HEK293 (cell line): ENCODE results near the gene SPTBN1.

Experiments used
- CTCF ChIA-PET: fragments of 350-600 bp; formaldehyde crosslinking; extraction: SDS; loops from one replicate; lab custom pipeline; 2021; ENCODE audit warnings: antibody characterized with exemption; lab: Yijun Ruan, JAX
- POLR2A ChIA-PET: fragments of 300-600 bp; formaldehyde crosslinking; extraction: SDS; loops from one replicate; lab custom pipeline; 2020; ENCODE audit warnings: antibody characterized with exemption, inconsistent platforms; lab: Yijun Ruan, JAX
- H3K27ac ChIP-seq: fragments of 200-500 bp; sonication (Bioruptor generic); 2 replicates; pipeline ENCODE4 v1.5.1; 2014; ENCODE audit warnings: low read depth, low read length, control low read depth, inconsistent platforms; ENCODE audit errors: extremely low read depth
- H3K36me3 ChIP-seq, 2 experiments: fragments of 200-500 bp in 1 of 2; sonication (Bioruptor generic) in 1 of 2; 1 replicate in 1 of 2; 2 replicates in 1 of 2; pipeline ENCODE4 v1.5.1; 2014 to 2017; ENCODE audit warnings: inconsistent platforms in 2 of 2, low read length in 2 of 2; ENCODE audit not compliant: control insufficient read depth in 2 of 2, insufficient read depth in 1 of 2
- H3K4me1 ChIP-seq: fragments of 200-500 bp; sonication (Bioruptor generic); 2 replicates; pipeline ENCODE4 v1.5.1; 2014; ENCODE audit warnings: mild to moderate bottlenecking, low read length, inconsistent platforms; ENCODE audit not compliant: control insufficient read depth, insufficient read depth
- H3K4me3 ChIP-seq: 2 replicates; pipeline ENCODE4 v1.5.1; 2011; ENCODE audit warnings: low read depth, mild to moderate bottlenecking, control low read depth, low read length, moderate library complexity
- H3K9me3 ChIP-seq: fragments of 200-500 bp; sonication (Bioruptor generic); 2 replicates; pipeline ENCODE4 v1.5.1; 2014; ENCODE audit warnings: low read depth, low read length, inconsistent platforms; ENCODE audit not compliant: control insufficient read depth, insufficient read depth
- HIC1 ChIP-seq: fragments of 450-650 bp; formaldehyde crosslinking; IDR thresholded peaks from 2 replicates; pipeline ENCODE4 v1.5.1; 2016; ENCODE audit warnings: missing biosample characterization, missing genetic modification characterization
- KLF7 ChIP-seq: fragments of 450-650 bp; formaldehyde crosslinking; IDR thresholded peaks from 2 replicates; pipeline ENCODE4 v1.5.1; 2016; ENCODE audit warnings: missing biosample characterization, missing genetic modification characterization, borderline replicate concordance
- REST ChIP-seq: fragments of 450-650 bp; formaldehyde crosslinking; IDR thresholded peaks from 2 replicates; pipeline ENCODE4 v1.5.1; 2016; ENCODE audit warnings: missing biosample characterization, missing genetic modification characterization
- SP7 ChIP-seq: fragments of 450-650 bp; formaldehyde crosslinking; IDR thresholded peaks from 2 replicates; pipeline ENCODE4 v1.5.1; 2016; ENCODE audit warnings: missing biosample characterization, missing genetic modification characterization
- ZBTB8A ChIP-seq: fragments of 450-650 bp; formaldehyde crosslinking; IDR thresholded peaks from 2 replicates; pipeline ENCODE4 v1.5.1; 2016; ENCODE audit warnings: missing biosample characterization, missing genetic modification characterization
- ZNF138 ChIP-seq: fragments of 450-650 bp; formaldehyde crosslinking; IDR thresholded peaks from 2 replicates; pipeline ENCODE4 v1.5.1; 2016; ENCODE audit warnings: missing biosample characterization, missing genetic modification characterization, borderline replicate concordance
- ZNF16 ChIP-seq: fragments of 450-650 bp; formaldehyde crosslinking; IDR thresholded peaks from 2 replicates; pipeline ENCODE4 v1.5.1; 2016; ENCODE audit warnings: low read depth, missing biosample characterization, missing genetic modification characterization
- ZNF202 ChIP-seq: fragments of 450-650 bp; formaldehyde crosslinking; IDR thresholded peaks from 2 replicates; pipeline ENCODE4 v1.5.1; 2016; ENCODE audit warnings: missing biosample characterization, missing genetic modification characterization, borderline replicate concordance
- ZNF324 ChIP-seq: fragments of 450-650 bp; formaldehyde crosslinking; IDR thresholded peaks from 2 replicates; pipeline ENCODE4 v1.5.1; 2016; ENCODE audit warnings: missing biosample characterization, missing genetic modification characterization
- ZNF335 ChIP-seq: fragments of 450-650 bp; formaldehyde crosslinking; conservative IDR thresholded peaks from 2 replicates; pipeline ENCODE4 v1.5.1; 2016; ENCODE audit warnings: missing biosample characterization, missing genetic modification characterization
- ZNF501 ChIP-seq: fragments of 450-650 bp; formaldehyde crosslinking; IDR thresholded peaks from 2 replicates; pipeline ENCODE4 v1.5.1; 2016; ENCODE audit warnings: missing biosample characterization, missing genetic modification characterization
- ZNF510 ChIP-seq: fragments of 450-650 bp; formaldehyde crosslinking; IDR thresholded peaks from 2 replicates; pipeline ENCODE4 v1.5.1; 2018; ENCODE audit warnings: mild to moderate bottlenecking, missing genetic modification characterization, missing biosample characterization; ENCODE audit not compliant: insufficient replicate concordance
- ZNF521 ChIP-seq: fragments of 450-650 bp; formaldehyde crosslinking; IDR thresholded peaks from 2 replicates; pipeline ENCODE4 v1.5.1; 2017; ENCODE audit warnings: missing biosample characterization, mild to moderate bottlenecking, missing genetic modification characterization
- ZNF530 ChIP-seq: fragments of 450-650 bp; formaldehyde crosslinking; IDR thresholded peaks from 2 replicates; pipeline ENCODE4 v1.5.1; 2016; ENCODE audit warnings: low read depth, missing biosample characterization, missing genetic modification characterization
- ZNF549 ChIP-seq: fragments of 450-650 bp; IDR thresholded peaks from 2 replicates; pipeline ENCODE4 v1.5.1; 2018; ENCODE audit warnings: missing biosample characterization, missing genetic modification characterization, mild to moderate bottlenecking, inconsistent platforms, moderate library complexity
- ZNF561 ChIP-seq: fragments of 450-650 bp; IDR thresholded peaks from 2 replicates; pipeline ENCODE4 v1.5.1; 2018; ENCODE audit warnings: missing biosample characterization, missing genetic modification characterization, borderline replicate concordance
- ZNF747 ChIP-seq: fragments of 450-650 bp; formaldehyde crosslinking; IDR thresholded peaks from 2 replicates; pipeline ENCODE4 v1.5.1; 2016; ENCODE audit warnings: missing biosample characterization, missing genetic modification characterization
- TF ChIP-seq, protein P1 (sequence below): fragments of 450-650 bp; formaldehyde crosslinking; IDR thresholded peaks from 2 replicates; pipeline ENCODE4 v1.5.1; 2017; ENCODE audit warnings: missing biosample characterization, missing genetic modification characterization
- TF ChIP-seq, protein P2 (sequence below): fragments of 450-650 bp; formaldehyde crosslinking; IDR thresholded peaks from 2 replicates; pipeline ENCODE4 v1.5.1; 2016; ENCODE audit warnings: missing biosample characterization, missing genetic modification characterization, low read depth
- TF ChIP-seq, protein P3 (sequence below): fragments of 450-650 bp; formaldehyde crosslinking; IDR thresholded peaks from 2 replicates; pipeline ENCODE4 v1.5.1; 2016; ENCODE audit warnings: missing biosample characterization, missing genetic modification characterization

Gene SPTBN1

DNA sequence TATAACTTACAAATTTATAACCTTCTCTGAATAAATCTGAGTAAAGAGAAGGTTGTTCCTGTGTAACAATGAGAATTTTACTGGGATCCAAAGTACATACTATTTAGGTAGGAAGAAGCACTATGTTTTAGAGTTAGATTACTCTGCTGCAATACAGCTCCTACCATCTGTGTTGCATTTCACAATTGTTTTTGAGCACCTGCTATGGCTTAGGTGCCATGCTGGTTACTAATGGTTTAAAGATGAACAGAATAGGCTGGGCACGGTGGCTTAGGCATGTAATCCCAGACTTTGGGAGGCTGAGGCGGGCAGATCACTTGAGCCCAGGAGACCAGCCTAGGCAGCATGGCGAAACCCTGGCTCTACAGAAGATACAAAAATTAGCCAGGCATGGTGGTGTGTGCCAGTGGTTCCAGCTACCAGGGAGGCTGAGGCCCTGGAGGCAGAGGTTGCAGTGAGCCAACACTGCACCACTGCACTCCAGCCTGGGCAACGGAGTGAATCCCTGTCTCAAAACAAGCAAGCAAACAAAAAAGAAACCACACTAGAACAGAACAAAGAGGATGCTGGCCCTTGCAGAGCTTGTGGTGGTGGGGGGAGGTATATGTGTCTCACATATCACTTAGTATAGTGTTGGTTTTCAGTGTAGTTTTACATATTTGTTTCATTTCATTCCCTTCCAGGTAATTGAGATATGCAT lies 56.7 kb downstream of the SPTBN1 start:
- POLR2A ChIA-PET = no interaction called here
- no peak overlapping the region for H3K4me3 ChIP-seq
- H3K27ac ChIP-seq = no peak overlapping the region
- H3K9me3 ChIP-seq = no peaks in the 10 kb centered on the region
- H3K4me1 ChIP-seq = no peaks in the 10 kb centered on the region
- CTCF ChIA-PET = interaction anchor here (0.7 to 1.3 kb wide), 6 partner anchors 9 to 261 kb away, joined by 3 to 4 read pairs (median 3); no protein-coding TSS in a partner anchor
- TF ChIP-seq SP7 (tag by site-specific recombination) (no peak), ZNF501 (tag by site-specific recombination) (no peak), ZNF16 (tag by site-specific recombination) (no peak), ZNF138 (no peak), ZBTB8A (no peak), ZNF549 (no peak), REST (tag by site-specific recombination) (no peak), HIC1 (tag by site-specific recombination) (no peak), ZNF335 (tag by site-specific recombination) (no peak), ZNF530 (tag by site-specific recombination) (no peak), ZNF202 (tag by site-specific recombination) (no peak)
- TF ChIP-seq, protein P1, sequence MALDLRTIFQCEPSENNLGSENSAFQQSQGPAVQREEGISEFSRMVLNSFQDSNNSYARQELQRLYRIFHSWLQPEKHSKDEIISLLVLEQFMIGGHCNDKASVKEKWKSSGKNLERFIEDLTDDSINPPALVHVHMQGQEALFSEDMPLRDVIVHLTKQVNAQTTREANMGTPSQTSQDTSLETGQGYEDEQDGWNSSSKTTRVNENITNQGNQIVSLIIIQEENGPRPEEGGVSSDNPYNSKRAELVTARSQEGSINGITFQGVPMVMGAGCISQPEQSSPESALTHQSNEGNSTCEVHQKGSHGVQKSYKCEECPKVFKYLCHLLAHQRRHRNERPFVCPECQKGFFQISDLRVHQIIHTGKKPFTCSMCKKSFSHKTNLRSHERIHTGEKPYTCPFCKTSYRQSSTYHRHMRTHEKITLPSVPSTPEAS = no peak
- TF ChIP-seq, protein P2, sequence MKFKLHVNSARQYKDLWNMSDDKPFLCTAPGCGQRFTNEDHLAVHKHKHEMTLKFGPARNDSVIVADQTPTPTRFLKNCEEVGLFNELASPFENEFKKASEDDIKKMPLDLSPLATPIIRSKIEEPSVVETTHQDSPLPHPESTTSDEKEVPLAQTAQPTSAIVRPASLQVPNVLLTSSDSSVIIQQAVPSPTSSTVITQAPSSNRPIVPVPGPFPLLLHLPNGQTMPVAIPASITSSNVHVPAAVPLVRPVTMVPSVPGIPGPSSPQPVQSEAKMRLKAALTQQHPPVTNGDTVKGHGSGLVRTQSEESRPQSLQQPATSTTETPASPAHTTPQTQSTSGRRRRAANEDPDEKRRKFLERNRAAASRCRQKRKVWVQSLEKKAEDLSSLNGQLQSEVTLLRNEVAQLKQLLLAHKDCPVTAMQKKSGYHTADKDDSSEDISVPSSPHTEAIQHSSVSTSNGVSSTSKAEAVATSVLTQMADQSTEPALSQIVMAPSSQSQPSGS (tag by site-specific recombination) = no peak
- H3K36me3 ChIP-seq = no peaks in the 10 kb centered on the region

DNA sequence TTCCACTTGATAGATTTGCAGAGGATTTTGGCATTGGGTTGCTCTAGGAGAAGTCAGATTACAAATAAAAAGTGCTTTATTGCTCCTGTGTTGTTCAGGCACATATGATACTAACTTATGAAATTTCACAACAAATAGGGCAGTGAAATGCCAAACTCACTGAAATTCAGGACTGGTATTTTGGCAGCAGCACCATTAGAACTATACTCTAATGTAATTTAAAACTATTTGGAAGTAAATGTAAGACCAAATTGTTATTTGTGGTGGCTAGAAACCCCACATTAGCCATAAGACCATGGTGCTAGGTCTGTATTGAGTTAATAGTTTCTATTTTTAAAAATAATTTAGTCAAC lies 57.2 kb downstream of the SPTBN1 start:
- Histone ChIP-seq H3K27ac (no peak overlapping the region), H3K9me3 (no peaks in the 10 kb centered on the region), H3K36me3 (no peaks in the 10 kb centered on the region), H3K4me3 (no peak overlapping the region), H3K4me1 (no peaks in the 10 kb centered on the region)
- CTCF ChIA-PET = interaction anchor here (0.8 to 1.2 kb wide), 4 partner anchors 8 to 151 kb away, joined by 3 to 4 read pairs (median 3); no protein-coding TSS in a partner anchor
- POLR2A ChIA-PET = no interaction called here
- no peak for TF ChIP-seq ZNF510 (tag by site-specific recombination)
- TF ChIP-seq, protein P2 (tag by site-specific recombination) = no peak
- TF ChIP-seq KLF7 (tag by site-specific recombination) = no peak
- TF ChIP-seq ZNF747 (tag by site-specific recombination) = no peak
- TF ChIP-seq ZNF561 (tag by site-specific recombination) = no peak
- TF ChIP-seq ZNF324 = no peak
- TF ChIP-seq ZNF521 (tag by site-specific recombination) = no peak
- TF ChIP-seq, protein P3, sequence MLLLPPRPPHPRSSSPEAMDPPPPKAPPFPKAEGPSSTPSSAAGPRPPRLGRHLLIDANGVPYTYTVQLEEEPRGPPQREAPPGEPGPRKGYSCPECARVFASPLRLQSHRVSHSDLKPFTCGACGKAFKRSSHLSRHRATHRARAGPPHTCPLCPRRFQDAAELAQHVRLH (tag by site-specific recombination) = no peak
